Subcutaneous abdominal adipose tissue (tissue), 5 donors: ENCODE data around the gene FAM219A.

Source experiments
- H3K27ac ChIP-seq: one replicate; pipeline ENCODE4 v1.7.0; 2013; ENCODE audit warnings: low read depth, mild to moderate bottlenecking, inconsistent platforms, low read length, moderate library complexity
- H3K27me3 ChIP-seq, 5 donors: one replicate each; pipeline ENCODE4 v1.7.0; 2013; ENCODE audit warnings: low read length in 5 of 5, inconsistent platforms in 1 of 5; ENCODE audit not compliant: control insufficient read depth in 5 of 5, insufficient read depth in 4 of 5
- H3K36me3 ChIP-seq, 5 donors: one replicate each; pipeline ENCODE4 v1.7.0; 2013; ENCODE audit warnings: low read length in 5 of 5; ENCODE audit not compliant: control insufficient read depth in 5 of 5, insufficient read depth in 5 of 5
- H3K4me1 ChIP-seq, 5 donors: one replicate each; pipeline ENCODE4 v1.7.0; 2013; ENCODE audit warnings: low read length in 5 of 5, mild to moderate bottlenecking in 3 of 5, moderate library complexity in 1 of 5; ENCODE audit not compliant: control insufficient read depth in 5 of 5, insufficient read depth in 5 of 5
- H3K4me3 ChIP-seq, 5 donors: one replicate each; pipeline ENCODE4 v1.7.0; 2013; ENCODE audit warnings: low read length in 5 of 5, low read depth in 1 of 5
- H3K9ac ChIP-seq, 5 donors: one replicate each; pipeline ENCODE4 v1.7.0; 2013; ENCODE audit warnings: low read length in 5 of 5, mild to moderate bottlenecking in 4 of 5, moderate library complexity in 3 of 5
- H3K9me3 ChIP-seq, 5 donors: one replicate each; pipeline ENCODE4 v1.7.0; 2013; ENCODE audit warnings: low read length in 5 of 5; ENCODE audit not compliant: control insufficient read depth in 5 of 5
- donor health status: healthy.
- donor health status: healthy.
- donor health status: healthy.
- donor health status: healthy.
- donor health status: healthy.

FAM219A gene

GRCh38 chr9:34396276-34397214, 61.8 kb downstream of the FAM219A start:
- Histone ChIP-seq H3K4me3 (no peak overlapping the region), H3K4me1 (no peaks in the 10 kb centered on the region), H3K9me3 (no peaks in the 10 kb centered on the region), H3K36me3 (peaks cover 0 to 50% (median 40%) of the 10 kb centered on the region in 5 donors), H3K27me3 (no peaks in the 10 kb centered on the region), H3K27ac (no peak overlapping the region), H3K9ac (no peak overlapping the region)

GRCh38 chr9:34392511-34392910, 65.9 kb downstream of the FAM219A start:
- H3K9ac ChIP-seq = no peak overlapping the region
- H3K36me3 ChIP-seq = peaks cover 0 to 10% (median 4%) of the 10 kb centered on the region in 5 donors
- no peak overlapping the region for H3K4me3 ChIP-seq
- H3K27me3 ChIP-seq = no peaks in the 10 kb centered on the region
- no peaks in the 10 kb centered on the region for H3K9me3 ChIP-seq
- H3K4me1 ChIP-seq = no peaks in the 10 kb centered on the region
- H3K27ac ChIP-seq = no peak overlapping the region

GRCh38 chr9:34387239-34387638, 71.1 kb downstream of the FAM219A start:
- H3K27ac ChIP-seq = no peak overlapping the region
- no peak overlapping the region for H3K4me3 ChIP-seq
- H3K9ac ChIP-seq = no peak overlapping the region
- no peaks in the 10 kb centered on the region for H3K9me3 ChIP-seq
- peaks cover 0 to 17% (median 14%) of the 10 kb centered on the region in 5 donors for H3K4me1 ChIP-seq
- no peaks in the 10 kb centered on the region for H3K36me3 ChIP-seq
- no peaks in the 10 kb centered on the region for H3K27me3 ChIP-seq

- Histone ChIP-seq H3K4me3 (no peak overlapping the region), H3K27me3 (no peaks in the 10 kb centered on the region), H3K36me3 (no peaks in the 10 kb centered on the region)
Measured at GRCh38 chr9:34386656-34387055, 71.7 kb downstream of the FAM219A start.

GRCh38 chr9:34385561-34386230, 72.7 kb downstream of the FAM219A start:
- H3K4me1 ChIP-seq = peaks cover 0 to 32% (median 25%) of the 10 kb centered on the region in 5 donors
- no peak overlapping the region for H3K9ac ChIP-seq
- no peak overlapping the region for H3K27ac ChIP-seq
- no peak overlapping the region for H3K4me3 ChIP-seq
- no peaks in the 10 kb centered on the region for H3K27me3 ChIP-seq
- no peaks in the 10 kb centered on the region for H3K9me3 ChIP-seq
- H3K36me3 ChIP-seq = no peaks in the 10 kb centered on the region

More at GRCh38 chr9:34386656-34387055, 71.7 kb downstream of the FAM219A start:
- no peaks in the 10 kb centered on the region for H3K9me3 ChIP-seq
- H3K4me1 ChIP-seq = peaks cover 0 to 23% (median 18%) of the 10 kb centered on the region in 5 donors
- no peak overlapping the region for H3K27ac ChIP-seq
- no peak overlapping the region for H3K9ac ChIP-seq

GRCh38 chr9:34384368-34385165, 73.8 kb downstream of the FAM219A start:
- Histone ChIP-seq H3K36me3 (no peaks in the 10 kb centered on the region), H3K4me1 (peaks cover 2 to 43% (median 36%) of the 10 kb centered on the region in 5 donors), H3K27me3 (no peaks in the 10 kb centered on the region), H3K9me3 (no peaks in the 10 kb centered on the region), H3K27ac (peak overlapping the region; percentile 66), H3K4me3 (peak overlapping the region in 1 of 5 donors; percentile 29), H3K9ac (no peak overlapping the region)

- Histone ChIP-seq H3K9ac (peak overlapping the region in 1 of 5 donors; percentile 15), H3K27ac (peak overlapping the region; percentile 66), H3K4me1 (peaks cover 2 to 45% (median 40%) of the 10 kb centered on the region in 5 donors), H3K36me3 (no peaks in the 10 kb centered on the region), H3K4me3 (peak overlapping the region in 1 of 5 donors; percentile 29), H3K27me3 (no peaks in the 10 kb centered on the region), H3K9me3 (no peaks in the 10 kb centered on the region)
Measured at GRCh38 chr9:34383904-34384303, 74.5 kb downstream of the FAM219A start.

- no peaks in the 10 kb centered on the region for H3K9me3 ChIP-seq
- peak overlapping the region; percentile 30 for H3K27ac ChIP-seq
- H3K9ac ChIP-seq = no peak overlapping the region
- peaks cover 2 to 45% (median 40%) of the 10 kb centered on the region in 5 donors for H3K4me1 ChIP-seq
- no peak overlapping the region for H3K4me3 ChIP-seq
- no peaks in the 10 kb centered on the region for H3K27me3 ChIP-seq
- H3K36me3 ChIP-seq = no peaks in the 10 kb centered on the region
Measured at GRCh38 chr9:34382879-34383278, 75.5 kb downstream of the FAM219A start.

- Histone ChIP-seq H3K4me1 (peaks cover 2 to 50% (median 45%) of the 10 kb centered on the region in 5 donors), H3K27me3 (no peaks in the 10 kb centered on the region), H3K27ac (no peak overlapping the region), H3K9ac (no peak overlapping the region), H3K9me3 (no peaks in the 10 kb centered on the region), H3K4me3 (no peak overlapping the region), H3K36me3 (no peaks in the 10 kb centered on the region)
Measured at GRCh38 chr9:34382054-34382453, 76.3 kb downstream of the FAM219A start.
